ENCODE data around the gene RARS1. TPM values are rescaled to one million over a fixed set of nuclear protein-coding genes. Genes with fewer than 3 reads are reported as not detected.

RARS1 gene
- total RNA-seq, 1 donor from 2014 or later, result 139 TPM

DNA sequence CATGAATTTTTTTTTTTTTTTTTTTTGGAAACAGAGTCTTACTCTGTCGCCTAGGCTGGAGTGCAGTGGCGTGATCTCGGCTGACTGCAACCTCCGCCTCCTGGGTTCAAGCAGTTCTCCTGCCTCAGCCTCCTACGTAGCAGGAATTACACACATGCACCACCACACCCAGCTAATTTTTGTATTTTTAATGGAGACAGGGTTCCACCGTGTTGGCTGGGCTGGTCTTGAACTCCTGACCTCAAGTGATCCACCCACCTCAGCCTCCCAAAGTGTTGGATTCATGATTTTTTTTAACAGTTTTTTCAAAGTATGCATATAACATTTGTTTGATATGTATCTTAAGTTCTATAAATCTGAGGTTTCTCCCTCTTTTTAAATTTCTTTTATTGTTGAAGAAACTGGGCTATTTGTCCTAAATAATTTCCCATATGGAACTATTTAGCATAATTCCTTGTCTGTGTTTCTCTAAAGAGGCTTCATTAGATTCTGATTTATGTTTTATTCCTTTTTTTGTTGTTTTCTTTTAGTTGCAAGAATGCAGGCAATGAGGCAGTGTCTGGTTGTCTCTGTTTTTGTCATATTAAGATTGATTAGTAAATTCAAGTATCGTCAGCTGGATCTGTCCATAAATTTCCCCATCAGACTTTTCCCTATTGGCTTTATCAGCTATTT is 16.4 kb downstream of the RARS1 start:
- Histone ChIP-seq H2AFZ (ENCODE audit: low read depth, low read length) (no peak overlapping the region), H3K36me3 (ENCODE audit: insufficient read depth, low read length) (peaks cover 52% of the 10 kb centered on the region), H3K9ac (ENCODE audit: low read length) (no peak overlapping the region), H3K4me1 (ENCODE audit: insufficient read depth, low read length) (no peaks in the 10 kb centered on the region), H3K4me2 (ENCODE audit: low read length) (no peak overlapping the region), H3K4me3 (ENCODE audit: insufficient read depth, low read depth, low read length) (no peak overlapping the region), H3K79me2 (ENCODE audit: insufficient read depth, low read length) (peaks cover 5% of the 10 kb centered on the region), H4K20me1 (ENCODE audit: insufficient read depth, low read length) (peaks cover 37% of the 10 kb centered on the region), H3K27ac (ENCODE audit: low read depth, low read length) (no peak overlapping the region), H3K27me3 (ENCODE audit: insufficient read depth, low read length) (no peaks in the 10 kb centered on the region), H3K9me3 (ENCODE audit: insufficient read depth, low read depth, low read length) (no peaks in the 10 kb centered on the region)
- TF ChIP-seq EZH2 (IDR thresholded peaks at IDR 0.05; ENCODE audit: insufficient read depth, low read length), result no peak
- TF ChIP-seq, protein P1, sequence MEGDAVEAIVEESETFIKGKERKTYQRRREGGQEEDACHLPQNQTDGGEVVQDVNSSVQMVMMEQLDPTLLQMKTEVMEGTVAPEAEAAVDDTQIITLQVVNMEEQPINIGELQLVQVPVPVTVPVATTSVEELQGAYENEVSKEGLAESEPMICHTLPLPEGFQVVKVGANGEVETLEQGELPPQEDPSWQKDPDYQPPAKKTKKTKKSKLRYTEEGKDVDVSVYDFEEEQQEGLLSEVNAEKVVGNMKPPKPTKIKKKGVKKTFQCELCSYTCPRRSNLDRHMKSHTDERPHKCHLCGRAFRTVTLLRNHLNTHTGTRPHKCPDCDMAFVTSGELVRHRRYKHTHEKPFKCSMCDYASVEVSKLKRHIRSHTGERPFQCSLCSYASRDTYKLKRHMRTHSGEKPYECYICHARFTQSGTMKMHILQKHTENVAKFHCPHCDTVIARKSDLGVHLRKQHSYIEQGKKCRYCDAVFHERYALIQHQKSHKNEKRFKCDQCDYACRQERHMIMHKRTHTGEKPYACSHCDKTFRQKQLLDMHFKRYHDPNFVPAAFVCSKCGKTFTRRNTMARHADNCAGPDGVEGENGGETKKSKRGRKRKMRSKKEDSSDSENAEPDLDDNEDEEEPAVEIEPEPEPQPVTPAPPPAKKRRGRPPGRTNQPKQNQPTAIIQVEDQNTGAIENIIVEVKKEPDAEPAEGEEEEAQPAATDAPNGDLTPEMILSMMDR (IDR thresholded peaks at IDR 0.05; ENCODE audit: insufficient read depth, low read depth, low read length), result no peak
- H3K4me1 Mint-ChIP-seq (ENCODE audit: low read depth, unreplicated experiment), result no peaks in the 10 kb centered on the region
- FAIRE-seq, result no peak
- no peak overlapping the region for H3K4me3 Mint-ChIP-seq (ENCODE audit: unreplicated experiment)
- peaks cover 13% of the 10 kb centered on the region for H3K36me3 Mint-ChIP-seq (ENCODE audit: low read depth, unreplicated experiment)
- H3K27ac Mint-ChIP-seq (ENCODE audit: unreplicated experiment), result no peak overlapping the region
- DNase-seq (ENCODE audit: low read depth), result no peak
- no peaks in the 10 kb centered on the region for H3K27me3 Mint-ChIP-seq (ENCODE audit: low read depth, unreplicated experiment)
- no peaks in the 10 kb centered on the region for H3K9me3 Mint-ChIP-seq (ENCODE audit: unreplicated experiment)

DNA sequence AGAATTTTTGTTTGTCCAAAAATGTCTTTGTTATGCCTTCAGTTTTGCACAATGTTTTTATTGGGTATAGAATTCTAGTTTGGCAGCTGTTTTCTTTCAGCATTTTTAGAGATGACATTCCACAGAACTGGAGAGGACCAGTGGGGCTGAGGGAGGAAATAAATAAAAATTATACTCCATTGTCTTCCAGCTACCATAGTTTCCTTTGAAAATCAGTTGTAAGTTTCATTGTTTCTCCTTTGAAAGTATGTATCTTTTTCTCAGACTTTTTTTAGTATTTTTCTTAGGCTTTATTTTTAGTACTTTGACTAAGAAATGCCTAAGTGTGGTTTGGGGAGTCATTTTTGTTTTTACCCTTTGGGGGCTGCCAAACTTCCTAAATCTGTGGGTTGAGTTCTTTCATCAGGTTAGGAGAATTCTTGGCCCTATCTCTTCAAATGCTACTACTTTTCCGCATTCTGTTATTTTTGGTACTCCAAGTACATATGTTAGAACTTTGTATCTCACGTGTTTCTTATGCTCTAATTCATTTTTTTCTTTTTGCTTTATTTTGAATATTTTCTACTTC is 27.7 kb downstream of the RARS1 start:
- H3K9me3 ChIP-seq (ENCODE audit: insufficient read depth, low read depth, low read length), result no peaks in the 10 kb centered on the region
- H3K27me3 ChIP-seq (ENCODE audit: insufficient read depth, low read length), result no peaks in the 10 kb centered on the region
- no peaks in the 10 kb centered on the region for H3K9me3 Mint-ChIP-seq (ENCODE audit: unreplicated experiment)
- no peak overlapping the region for H3K4me3 ChIP-seq (ENCODE audit: insufficient read depth, low read depth, low read length)
- FAIRE-seq (no peak), DNase-seq (ENCODE audit: low read depth) (no peak)
- no peak overlapping the region for H3K4me2 ChIP-seq (ENCODE audit: low read length)
- no peaks in the 10 kb centered on the region for H3K27me3 Mint-ChIP-seq (ENCODE audit: low read depth, unreplicated experiment)
- H3K36me3 ChIP-seq (ENCODE audit: insufficient read depth, low read length), result peaks cover 82% of the 10 kb centered on the region
- H3K36me3 Mint-ChIP-seq (ENCODE audit: low read depth, unreplicated experiment), result peaks cover 39% of the 10 kb centered on the region
- no peaks in the 10 kb centered on the region for H3K4me1 Mint-ChIP-seq (ENCODE audit: low read depth, unreplicated experiment)
- no peak overlapping the region for H2AFZ ChIP-seq (ENCODE audit: low read depth, low read length)
- H3K4me1 ChIP-seq (ENCODE audit: insufficient read depth, low read length), result no peaks in the 10 kb centered on the region
- H4K20me1 ChIP-seq (ENCODE audit: insufficient read depth, low read length), result peaks cover 27% of the 10 kb centered on the region
- H3K9ac ChIP-seq (ENCODE audit: low read length), result no peak overlapping the region
- H3K27ac Mint-ChIP-seq (ENCODE audit: unreplicated experiment), result no peak overlapping the region
- no peak overlapping the region for H3K27ac ChIP-seq (ENCODE audit: low read depth, low read length)
- H3K79me2 ChIP-seq (ENCODE audit: insufficient read depth, low read length), result no peaks in the 10 kb centered on the region
- H3K4me3 Mint-ChIP-seq (ENCODE audit: unreplicated experiment), result no peak overlapping the region
- TF ChIP-seq, protein P1 (IDR thresholded peaks at IDR 0.05; ENCODE audit: insufficient read depth, low read depth, low read length), result no peak
- no peak for TF ChIP-seq EZH2 (IDR thresholded peaks at IDR 0.05; ENCODE audit: insufficient read depth, low read length)

DNA sequence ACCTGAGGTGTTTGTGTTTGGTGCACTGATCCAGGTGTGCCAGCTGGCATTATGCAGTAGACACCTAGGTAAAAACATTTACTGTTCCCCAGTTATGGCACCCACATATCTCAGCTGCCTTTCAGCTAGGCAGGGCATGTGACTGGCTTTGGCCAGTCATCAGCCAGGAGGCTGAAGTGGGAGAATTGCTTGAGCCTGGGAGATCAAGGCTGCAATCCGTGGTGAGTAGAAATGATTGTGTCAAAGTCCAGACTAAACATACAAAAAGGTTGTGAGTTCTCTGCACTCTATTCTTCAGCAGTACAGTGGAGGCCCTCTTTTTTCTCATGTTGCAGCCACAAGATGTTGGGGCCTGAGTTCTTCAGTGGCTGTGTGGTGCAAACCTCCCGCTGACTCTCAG is 39.6 kb downstream of the RARS1 start:
- Mint-ChIP-seq H3K27ac (ENCODE audit: unreplicated experiment) (no peak overlapping the region), H3K4me1 (ENCODE audit: low read depth, unreplicated experiment) (peaks cover 11% of the 10 kb centered on the region), H3K27me3 (ENCODE audit: low read depth, unreplicated experiment) (peaks cover 13% of the 10 kb centered on the region), H3K4me3 (ENCODE audit: unreplicated experiment) (no peak overlapping the region), H3K9me3 (ENCODE audit: unreplicated experiment) (peaks cover 2% of the 10 kb centered on the region), H3K36me3 (ENCODE audit: low read depth, unreplicated experiment) (peaks cover 10% of the 10 kb centered on the region)
- no peak overlapping the region for H2AFZ ChIP-seq (ENCODE audit: low read depth, low read length)
- no peaks in the 10 kb centered on the region for H3K36me3 ChIP-seq (ENCODE audit: insufficient read depth, low read length)
- peaks cover 7% of the 10 kb centered on the region for H3K9me3 ChIP-seq (ENCODE audit: insufficient read depth, low read depth, low read length)
- TF ChIP-seq, protein P1 (IDR thresholded peaks at IDR 0.05; ENCODE audit: insufficient read depth, low read depth, low read length), result no peak
- no peak for TF ChIP-seq EZH2 (IDR thresholded peaks at IDR 0.05; ENCODE audit: insufficient read depth, low read length)
- H3K4me3 ChIP-seq (ENCODE audit: insufficient read depth, low read depth, low read length), result no peak overlapping the region
- peaks cover 5% of the 10 kb centered on the region for H3K4me1 ChIP-seq (ENCODE audit: insufficient read depth, low read length)
- DNase-seq (ENCODE audit: low read depth) (no peak), FAIRE-seq (no peak)
- H3K27me3 ChIP-seq (ENCODE audit: insufficient read depth, low read length), result peaks cover 17% of the 10 kb centered on the region
- no peak overlapping the region for H3K4me2 ChIP-seq (ENCODE audit: low read length)
- peaks cover 5% of the 10 kb centered on the region for H4K20me1 ChIP-seq (ENCODE audit: insufficient read depth, low read length)
- no peak overlapping the region for H3K27ac ChIP-seq (ENCODE audit: low read depth, low read length)
- no peak overlapping the region for H3K9ac ChIP-seq (ENCODE audit: low read length)
- H3K79me2 ChIP-seq (ENCODE audit: insufficient read depth, low read length), result no peaks in the 10 kb centered on the region
